ENCODE measurements around the gene ANKRD55.

The ANKRD55 gene

DNA sequence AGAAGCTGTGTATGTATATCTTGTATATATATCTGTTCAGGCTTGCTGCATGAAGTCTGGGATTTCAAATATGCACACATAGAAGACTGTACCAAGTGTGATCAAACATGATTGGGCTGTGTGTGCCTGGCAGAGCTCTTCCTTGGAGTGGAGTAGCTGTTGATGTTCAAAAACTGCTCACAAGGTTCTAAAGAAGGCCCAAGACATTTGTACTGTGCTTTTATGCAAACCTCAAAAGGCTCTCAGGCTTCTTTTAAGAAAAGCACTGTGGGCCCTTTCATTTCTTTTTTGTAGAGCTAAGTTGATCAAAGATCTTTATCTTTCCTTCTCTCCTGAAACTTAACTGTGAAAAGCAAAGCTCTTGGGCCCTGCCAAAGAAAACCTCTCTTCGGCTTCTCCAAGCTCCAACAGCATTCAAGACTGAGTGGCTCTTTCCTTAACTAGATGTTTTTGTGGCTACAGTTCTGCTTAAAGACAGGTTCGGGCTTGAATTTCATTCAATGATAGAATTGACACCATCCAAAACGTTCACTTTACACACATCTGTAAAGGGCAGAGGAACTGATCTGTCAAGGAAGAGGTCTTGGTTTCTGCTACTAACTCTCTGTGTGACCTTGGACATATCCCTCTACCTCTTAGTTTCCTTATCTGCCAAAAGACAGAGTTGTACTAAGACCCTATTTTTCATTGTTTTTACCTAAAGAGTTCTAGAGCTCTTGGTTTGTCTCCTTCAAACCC is 132.5 kb downstream of the ANKRD55 start:
- no peak for TF ChIP-seq CTCF (IDR thresholded peaks at IDR 0.05)
- DNase-seq (ENCODE audit: low spot score): no peak
- H3K4me3 ChIP-seq: no peak overlapping the region
- H3K27ac ChIP-seq: no peak overlapping the region

DNA sequence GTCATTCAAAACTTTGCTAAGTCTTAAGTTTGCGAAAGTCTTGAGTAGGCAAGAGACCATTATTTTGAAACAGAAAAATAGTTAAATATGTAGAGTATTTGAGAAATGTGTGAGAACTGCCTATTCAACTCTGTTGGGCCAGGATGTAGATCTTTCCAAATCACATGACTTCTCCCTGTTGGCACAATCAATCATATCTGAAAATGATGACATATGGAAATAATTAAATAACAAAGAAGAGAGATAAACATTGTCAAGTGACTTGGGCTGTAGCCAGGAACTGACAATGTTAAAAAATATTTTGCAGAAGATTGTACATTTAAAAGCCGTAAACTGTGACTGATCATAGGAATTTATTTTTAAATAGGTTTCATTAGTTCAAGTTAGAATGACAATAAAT is 133.8 kb downstream of the ANKRD55 start:
- H3K27ac ChIP-seq: no peak overlapping the region
- TF ChIP-seq CTCF (IDR thresholded peaks at IDR 0.05): no peak
- DNase-seq (ENCODE audit: low spot score): no peak
- H3K4me3 ChIP-seq: no peak overlapping the region

- DNase-seq (ENCODE audit: low spot score): no peak
- Histone ChIP-seq H3K4me3 (no peak overlapping the region), H3K27ac (no peak overlapping the region)
- TF ChIP-seq CTCF (IDR thresholded peaks at IDR 0.05): no peak
Measured at GRCh38 chr5:56097055-56097454, 136.1 kb downstream of the ANKRD55 start.

DNA sequence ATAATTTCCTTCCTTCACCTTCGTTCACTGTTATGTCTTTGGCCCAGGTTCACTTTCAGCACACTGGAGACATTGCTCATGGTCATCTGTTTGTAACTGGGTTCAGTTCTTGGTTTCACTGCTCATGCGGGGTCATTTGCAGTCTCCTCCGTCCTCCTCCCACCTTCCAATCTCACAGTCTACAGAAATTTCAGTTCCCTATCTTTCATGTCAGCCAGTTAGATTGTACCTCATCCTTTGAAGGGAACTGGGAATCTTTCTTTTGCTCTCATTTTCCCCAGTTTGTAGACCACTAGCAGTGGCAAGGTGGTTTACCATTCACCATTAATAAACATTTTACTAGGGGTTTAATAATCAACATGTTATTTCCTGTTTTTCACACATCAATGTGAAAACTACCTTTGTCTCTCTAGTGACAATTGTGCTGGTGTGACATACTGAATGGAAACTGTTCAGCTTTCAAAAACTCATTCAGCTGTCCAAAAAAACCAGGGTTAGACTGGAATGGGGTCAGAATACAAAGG is 137.5 kb downstream of the ANKRD55 start:
- TF ChIP-seq CTCF (IDR thresholded peaks at IDR 0.05): no peak
- no peak for DNase-seq (ENCODE audit: low spot score)
- Histone ChIP-seq H3K27ac (no peak overlapping the region), H3K4me3 (no peak overlapping the region)

DNA sequence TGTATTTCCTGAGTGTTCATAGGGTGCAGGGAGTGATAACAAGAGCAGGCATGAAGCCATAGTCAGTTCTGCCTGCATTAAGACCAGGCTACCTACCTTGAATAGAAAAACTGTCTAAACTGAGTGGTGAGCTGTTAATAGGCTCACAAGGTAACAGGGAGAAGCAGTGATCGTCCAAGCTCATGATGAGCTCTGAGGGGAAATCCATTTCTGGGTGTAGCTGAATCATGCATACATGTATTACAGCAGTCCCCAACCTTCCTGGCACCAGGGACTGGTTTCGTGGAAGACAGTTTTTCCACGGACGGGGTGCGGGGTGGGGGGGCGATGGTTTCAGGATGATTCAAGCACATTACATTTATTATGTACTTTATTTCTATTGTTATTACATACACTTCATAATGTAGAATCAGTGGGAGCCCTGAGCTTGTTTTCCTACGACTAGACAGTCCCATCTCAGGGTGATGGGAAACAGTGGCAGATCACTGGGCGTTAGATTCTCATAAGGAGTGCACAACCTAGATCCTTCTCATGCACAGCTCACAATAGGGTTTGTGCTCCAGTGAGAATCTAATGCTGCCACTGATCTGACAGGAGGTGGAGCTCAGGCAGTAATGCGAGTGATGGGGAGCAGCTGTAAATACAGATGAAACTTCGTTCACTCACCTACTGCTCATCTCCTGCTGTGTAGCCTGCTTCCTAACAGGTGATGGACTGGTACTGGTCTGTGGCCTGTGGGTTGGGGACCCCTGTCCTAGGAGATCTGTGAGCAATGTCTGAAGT is 138.4 kb downstream of the ANKRD55 start:
- TF ChIP-seq CTCF (IDR thresholded peaks at IDR 0.05): no peak

GRCh38 chr5:56093970-56094369 is 139.2 kb downstream of the ANKRD55 start:
- no peak for DNase-seq (ENCODE audit: low spot score)
- H3K4me3 ChIP-seq: no peak overlapping the region
- TF ChIP-seq CTCF (IDR thresholded peaks at IDR 0.05): no peak
- H3K27ac ChIP-seq: no peak overlapping the region

More for the DNA sequence above, 138.4 kb downstream of the ANKRD55 start:
- DNase-seq (ENCODE audit: low spot score): no peak
- H3K4me3 ChIP-seq: no peak overlapping the region
- no peak overlapping the region for H3K27ac ChIP-seq
